MM.1S (cell line): ENCODE data around the gene OTP.

Experiments
- CTCF ChIP-seq: fragments of 300-600 bp; sonication (generic); IDR thresholded peaks from 2 replicates; pipeline ENCODE4 v1.5.1; 2016; ENCODE audit warnings: antibody characterized with exemption, low read length, mixed read lengths
- EZH2phosphoT487 ChIP-seq: fragments of 300-600 bp; sonication (generic); IDR thresholded peaks from 2 replicates; pipeline ENCODE4 v1.6.1; 2018; ENCODE audit warnings: antibody characterized with exemption, low read length

GRCh38 chr5:77588175-77588574, 50.3 kb downstream of the OTP start:
- TF ChIP-seq CTCF (no peak), EZH2phosphoT487 (no peak)
